B cell (primary cell): ENCODE data around the gene GALK1. TPM values are rescaled to one million over a fixed set of nuclear protein-coding genes. Genes with fewer than 3 reads are reported as not detected.

Source experiments
- ATAC-seq: fragments of 200-7000 bp; cut with Tn5 transposase; one replicate; pipeline ENCODE4 v1.10.0; 2021; ENCODE audit warnings: low read depth, mild to moderate bottlenecking, moderate number of reproducible peaks, moderate library complexity
- CTCF ChIA-PET: fragments of 350-600 bp; sonication (Branson Sonifier 250); formaldehyde crosslinking; loops from one replicate; lab custom pipeline; 2021; ENCODE audit warnings: antibody characterized with exemption, inconsistent platforms; lab: Charles Lee
- POLR2A ChIA-PET: fragments of 350-600 bp; sonication (Branson Sonifier 250); formaldehyde crosslinking; loops from one replicate; lab custom pipeline; 2021; ENCODE audit warnings: antibody characterized with exemption; lab: Charles Lee
- DNase-seq: peaks from one replicate; pipeline ENCODE4 v3.0.0; 2013
- H2AFZ ChIP-seq: 2 replicates; pipeline ENCODE4 v1.6.1; 2012; ENCODE audit warnings: mild to moderate bottlenecking, low read depth, low read length; ENCODE audit not compliant: insufficient read depth, poor library complexity, severe bottlenecking
- H3K27ac ChIP-seq, 2 donors: 1 replicate in 1 of 2; 2 replicates in 1 of 2; pipeline ENCODE4 v1.5.1; 2012 to 2013; ENCODE audit warnings: low read length in 2 of 2, mild to moderate bottlenecking in 2 of 2, moderate library complexity in 1 of 2
- H3K27me3 ChIP-seq, 4 experiments: fragments of 200-600 bp in 1 of 4; sonication (generic) in 1 of 4; replicated peaks in 1 of 4; 1 replicate in 2 of 4; 2 replicates in 2 of 4; pipeline versions ENCODE4 v1.6.1 to v1.7.0; 2013 to 2016; ENCODE audit warnings: low read length in 3 of 4, mild to moderate bottlenecking in 2 of 4, mixed read lengths in 1 of 4, moderate library complexity in 1 of 4; ENCODE audit not compliant: insufficient read depth in 4 of 4, control insufficient read depth in 3 of 4; ENCODE audit errors: control extremely low read depth in 1 of 4
- H3K36me3 ChIP-seq, 2 experiments: replicated peaks in 1 of 2; 1 replicate in 1 of 2; 2 replicates in 1 of 2; pipeline versions ENCODE4 v1.6.1 to v1.7.1; 2013; ENCODE audit warnings: low read length in 1 of 2; ENCODE audit not compliant: insufficient read depth in 2 of 2, control insufficient read depth in 1 of 2; ENCODE audit errors: control extremely low read depth in 1 of 2, extremely low read depth in 1 of 2
- H3K4me1 ChIP-seq, 2 donors: fragments of 200-600 bp in 1 of 2; sonication (generic) in 1 of 2; 1 replicate in 1 of 2; 2 replicates in 1 of 2; pipeline versions ENCODE4 v1.5.1 to v1.6.1; 2013 to 2017; ENCODE audit warnings: low read length in 2 of 2; ENCODE audit not compliant: control insufficient read depth in 2 of 2, insufficient read depth in 2 of 2
- H3K4me2 ChIP-seq: replicated peaks from 2 replicates; pipeline ENCODE3; 2012; ENCODE audit warnings: mild to moderate bottlenecking, low read depth, low read length; ENCODE audit not compliant: poor library complexity, severe bottlenecking
- H3K4me3 ChIP-seq, 5 experiments: fragments of 200-600 bp in 1 of 5; sonication (generic) in 1 of 5; 1 replicate in 3 of 5; 2 replicates in 2 of 5; pipeline versions ENCODE4 v1.5.1 to v1.7.0; 2011 to 2016; ENCODE audit warnings: low read length in 4 of 5, mild to moderate bottlenecking in 4 of 5, low read depth in 2 of 5, control low read depth in 1 of 5, moderate library complexity in 1 of 5; ENCODE audit not compliant: insufficient read depth in 1 of 5; ENCODE audit errors: control extremely low read depth in 1 of 5, extremely low read depth in 1 of 5
- H3K79me2 ChIP-seq: fragments of 200-600 bp; sonication (generic); one replicate; pipeline ENCODE4 v1.6.0; 2016; ENCODE audit warnings: low read length; ENCODE audit not compliant: control insufficient read depth, insufficient read depth
- H3K9ac ChIP-seq: fragments of 200-600 bp; sonication (generic); 2 replicates; pipeline ENCODE4 v1.6.1; 2017; ENCODE audit warnings: mild to moderate bottlenecking, low read length, moderate library complexity
- H3K9me3 ChIP-seq, 3 donors: one replicate each; pipeline versions ENCODE4 v1.6.1 to v1.7.1; 2013; ENCODE audit warnings: low read length in 2 of 3; ENCODE audit not compliant: control insufficient read depth in 2 of 3, insufficient read depth in 1 of 3; ENCODE audit errors: control extremely low read depth in 1 of 3
- H4K20me1 ChIP-seq: 2 replicates; pipeline ENCODE4 v1.6.0; 2012; ENCODE audit warnings: mild to moderate bottlenecking, low read length; ENCODE audit not compliant: insufficient read depth, control insufficient read depth, poor library complexity, severe bottlenecking
- H3K27ac Mint-ChIP-seq: one replicate; pipeline ENCODE4 v1.8.0; 2021; ENCODE audit warnings: mixed read lengths
- H3K27me3 Mint-ChIP-seq: one replicate; pipeline ENCODE4 v1.8.0; 2021; ENCODE audit warnings: mixed read lengths
- H3K4me1 Mint-ChIP-seq: one replicate; pipeline ENCODE4 v1.8.0; 2021; ENCODE audit warnings: mixed read lengths
- H3K4me3 Mint-ChIP-seq: one replicate; pipeline ENCODE4 v1.8.0; 2021; ENCODE audit warnings: mixed read lengths
- H3K9me3 Mint-ChIP-seq: one replicate; pipeline ENCODE4 v1.8.0; 2022; ENCODE audit warnings: mixed read lengths; ENCODE audit not compliant: insufficient read depth
- EZH2 ChIP-seq: IDR thresholded peaks from 2 replicates; pipeline ENCODE4 v1.6.1; 2012; ENCODE audit warnings: borderline replicate concordance, low read depth, mild to moderate bottlenecking, moderate library complexity, low read length; ENCODE audit not compliant: insufficient read depth, poor library complexity, severe bottlenecking
- WGBS: methylation state at CpG from one replicate; pipeline ENCODE4 v1.1.5; 2013; ENCODE audit warnings: missing lambda C conversion rate; ENCODE audit not compliant: insufficient coverage; 5-methylcytosine and 5-hydroxymethylcytosine counted together
- intact Hi-C: fragments of 100-400 bp; cut with micrococcal nuclease; formaldehyde crosslinking; loops from one replicate; pipeline ENCODE4 v1.10.0; 2022
- polyA plus RNA-seq: library from polyadenylated mRNA; depleted of rRNA; stranded (reverse); fragments of >200 nt; gene quantifications from 2 replicates; pipeline ENCODE4 v1.2.3, GENCODE V29; 2012
- total RNA-seq, 2 donors: library from RNA; stranded (reverse); fragments of 120-200 nt in 1 of 2; gene quantifications; 1 replicate in 1 of 2; 2 replicates in 1 of 2; pipeline versions ENCODE4 v1.2.3 to v1.2.4, GENCODE V29; 2013 to 2022
- TF ChIP-seq, protein P1 (sequence below): fragments of 200-600 bp; IDR thresholded peaks from one replicate; pipeline ENCODE4 v1.8.0; 2022; ENCODE audit warnings: antibody characterized with exemption, mild to moderate bottlenecking

Gene GALK1
- total and polyA plus RNA-seq, 2 donors (not counting 1 experiment from before 2014, with no cell fraction given) = 29.8 to 37.4 TPM

DNA sequence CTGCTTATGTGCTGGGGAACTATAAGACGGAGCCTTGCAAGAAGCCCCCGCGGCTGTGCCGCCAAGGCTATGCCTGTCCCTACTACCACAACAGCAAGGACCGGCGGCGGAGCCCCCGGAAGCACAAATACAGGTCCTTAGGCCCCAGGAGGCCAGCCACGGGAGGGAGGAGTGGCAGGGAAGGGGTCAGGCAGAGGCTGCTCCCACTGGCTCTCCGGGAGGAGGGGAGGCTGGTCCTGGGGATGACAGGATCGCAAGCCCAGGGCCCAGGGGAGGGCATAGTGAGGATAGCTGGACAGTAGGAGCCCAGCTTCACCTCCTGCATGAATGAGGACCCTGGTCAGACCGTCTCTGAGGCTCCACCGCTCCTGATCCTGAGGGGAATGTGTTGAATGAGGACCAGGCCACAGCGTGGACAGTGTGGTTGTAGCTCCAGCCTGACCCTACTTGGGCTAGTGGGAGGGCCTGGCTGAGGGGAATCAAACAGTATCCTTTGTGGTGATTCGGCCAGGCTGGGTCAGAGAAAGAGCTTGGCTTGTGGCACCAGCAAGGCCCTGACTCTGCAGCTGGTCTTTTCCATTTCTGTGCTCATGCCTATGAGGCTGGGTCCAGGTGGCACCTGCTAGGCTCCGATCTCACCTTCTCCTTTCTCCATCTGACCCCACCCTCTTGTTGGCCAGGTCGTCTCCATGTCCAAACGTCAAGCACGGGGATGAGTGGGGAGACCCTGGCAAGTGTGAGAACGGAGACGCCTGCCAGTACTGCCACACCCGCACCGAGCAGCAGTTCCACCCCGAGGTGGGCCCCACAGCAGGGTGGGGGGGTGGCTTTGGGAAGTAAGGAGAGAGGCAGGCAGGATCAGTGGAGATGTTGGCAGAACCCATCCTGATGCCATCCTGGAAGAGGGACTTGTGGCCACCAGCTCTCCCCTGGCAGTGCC, 48.4 kb upstream of the GALK1 start:
- ATAC-seq (no peak), DNase-seq (no peak)
- WGBS = 96% methylated on average over 17 of the region's 24 CpGs
- intact Hi-C loops = no loop called here
- Histone ChIP-seq H3K4me3 (no peak overlapping the region), H3K27ac (no peak overlapping the region), H3K9me3 (no peaks in the 10 kb centered on the region), H3K36me3 (peaks cover 0 to 69% of the 10 kb centered on the region in 2 experiments), H3K9ac (no peak overlapping the region), H2AFZ (no peak overlapping the region), H3K4me1 (peaks cover 0 to 11% of the 10 kb centered on the region in 2 donors), H3K27me3 (no peaks in the 10 kb centered on the region), H3K4me2 (no peak overlapping the region), H3K79me2 (peaks cover 5% of the 10 kb centered on the region), H4K20me1 (peaks cover 11% of the 10 kb centered on the region)
- Mint-ChIP-seq H3K4me3 (no peak overlapping the region), H3K9me3 (no peaks in the 10 kb centered on the region), H3K27ac (no peak overlapping the region), H3K4me1 (peaks cover 9% of the 10 kb centered on the region), H3K27me3 (no peaks in the 10 kb centered on the region)
- ChIA-PET CTCF (interaction anchor here (1.5 to 4.5 kb wide), 2 partner anchors 14 to 16 kb away, joined by 3 to 12 read pairs; no protein-coding TSS in a partner anchor), POLR2A (no interaction called here)
- TF ChIP-seq, protein P1, sequence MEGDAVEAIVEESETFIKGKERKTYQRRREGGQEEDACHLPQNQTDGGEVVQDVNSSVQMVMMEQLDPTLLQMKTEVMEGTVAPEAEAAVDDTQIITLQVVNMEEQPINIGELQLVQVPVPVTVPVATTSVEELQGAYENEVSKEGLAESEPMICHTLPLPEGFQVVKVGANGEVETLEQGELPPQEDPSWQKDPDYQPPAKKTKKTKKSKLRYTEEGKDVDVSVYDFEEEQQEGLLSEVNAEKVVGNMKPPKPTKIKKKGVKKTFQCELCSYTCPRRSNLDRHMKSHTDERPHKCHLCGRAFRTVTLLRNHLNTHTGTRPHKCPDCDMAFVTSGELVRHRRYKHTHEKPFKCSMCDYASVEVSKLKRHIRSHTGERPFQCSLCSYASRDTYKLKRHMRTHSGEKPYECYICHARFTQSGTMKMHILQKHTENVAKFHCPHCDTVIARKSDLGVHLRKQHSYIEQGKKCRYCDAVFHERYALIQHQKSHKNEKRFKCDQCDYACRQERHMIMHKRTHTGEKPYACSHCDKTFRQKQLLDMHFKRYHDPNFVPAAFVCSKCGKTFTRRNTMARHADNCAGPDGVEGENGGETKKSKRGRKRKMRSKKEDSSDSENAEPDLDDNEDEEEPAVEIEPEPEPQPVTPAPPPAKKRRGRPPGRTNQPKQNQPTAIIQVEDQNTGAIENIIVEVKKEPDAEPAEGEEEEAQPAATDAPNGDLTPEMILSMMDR = no peak
- TF ChIP-seq EZH2 = no peak
